Activated CD4-positive, alpha-beta T cell treated with anti-CD3 and anti-CD28 coated beads, Interleukin-2, Interleukin-4, amounts not matched to agents 100 ng/mL and 50 ng/mL, durations not matched to agents 16 hours and 8 hours (primary cell): ENCODE results near the gene ARHGEF16.

Source experiments
- DNase-seq: peaks from one replicate; pipeline ENCODE4 v3.0.0-alpha.2; 2020; ENCODE audit warnings: low spot score

The ARHGEF16 gene

GRCh38 chr1:3456964-3457909 is 2.8 kb downstream of the ARHGEF16 start:
- no peak for DNase-seq

DNA sequence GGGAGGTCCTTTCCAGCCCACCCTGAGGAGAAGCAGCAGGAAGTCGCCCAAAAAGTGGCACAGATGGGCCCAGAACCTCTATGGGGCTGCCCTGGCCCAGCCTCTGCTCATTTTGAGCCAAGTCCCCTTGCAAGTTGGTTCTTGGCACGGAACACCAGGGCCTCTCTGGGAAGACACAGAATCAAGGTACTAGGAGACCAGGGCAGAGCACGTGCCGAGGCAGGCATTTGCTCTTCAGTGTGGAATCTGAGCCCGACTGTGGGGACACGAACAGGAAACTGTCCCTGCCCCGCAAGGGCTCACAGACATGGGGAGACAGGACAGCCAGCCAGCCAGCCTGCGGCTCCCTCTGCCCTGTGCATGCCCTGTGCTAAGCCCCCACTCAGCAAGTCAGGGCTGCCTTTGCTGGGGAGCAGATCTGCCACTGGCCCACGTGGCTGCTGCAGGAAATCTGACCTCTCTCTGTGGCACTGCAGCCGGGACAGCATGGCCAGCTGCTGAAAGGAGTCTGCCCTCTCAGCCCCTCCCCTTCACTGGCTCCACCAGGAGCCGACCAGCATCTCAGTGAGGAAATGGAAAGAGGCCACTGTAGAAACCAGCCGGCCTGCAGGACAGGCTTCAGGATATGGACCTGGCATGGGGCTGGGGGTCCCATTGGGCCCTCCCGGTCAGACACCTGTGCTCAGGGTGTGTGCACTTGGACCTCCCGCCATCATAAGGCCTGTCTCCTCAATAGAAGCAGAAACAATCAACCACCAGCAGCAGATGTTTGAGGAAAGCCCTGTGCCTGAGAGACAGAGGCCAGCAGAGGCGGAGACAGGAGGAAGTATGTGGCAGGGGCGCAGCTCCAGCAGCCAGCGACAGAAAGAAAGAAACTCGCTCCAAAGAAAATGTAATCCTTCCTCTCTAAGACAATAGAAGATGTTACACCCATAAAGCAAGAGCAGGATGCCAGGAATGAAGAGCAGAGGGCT is 3.7 kb downstream of the ARHGEF16 start:
- no peak for DNase-seq

DNA sequence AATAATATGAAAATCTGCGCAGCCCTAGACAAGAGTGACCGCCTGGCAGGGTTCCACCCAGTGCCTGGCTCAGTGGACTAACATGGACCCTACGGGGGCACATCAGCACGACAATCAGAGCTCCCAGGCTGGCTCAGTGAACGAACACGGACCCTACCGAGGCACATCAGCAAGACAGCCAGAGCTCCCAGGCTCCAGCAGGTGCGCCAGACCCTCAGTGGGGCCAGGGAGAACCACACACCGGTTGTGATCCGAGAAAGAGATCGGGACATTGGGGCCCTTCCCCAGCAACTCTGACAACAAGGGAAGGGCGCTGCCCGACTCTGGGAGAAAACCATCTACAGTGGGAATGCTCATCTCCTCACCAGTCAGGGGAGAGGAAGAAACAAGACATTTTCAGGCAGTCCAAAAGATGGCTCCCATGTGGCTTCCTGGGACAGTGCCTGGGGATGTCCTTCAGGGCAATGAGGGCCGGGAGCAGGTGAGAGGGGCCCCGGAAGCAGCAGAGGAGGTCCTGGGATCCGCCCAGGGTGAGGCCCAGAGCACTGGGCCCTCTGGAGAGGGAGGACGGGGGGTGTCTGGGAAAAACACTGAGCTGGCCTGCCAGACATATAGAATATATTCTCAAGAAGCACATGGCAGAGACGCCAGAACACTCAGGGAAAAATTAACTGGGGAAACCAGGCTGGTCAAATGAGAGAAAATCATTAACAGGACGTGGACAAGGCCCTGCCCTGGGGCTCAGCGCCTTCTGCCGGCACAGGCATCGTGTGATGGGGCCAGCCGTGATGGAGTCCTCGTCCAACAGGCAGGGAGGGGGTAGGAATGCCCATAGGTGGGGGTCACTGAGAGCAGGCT is 4.8 kb downstream of the ARHGEF16 start:
- no peak for DNase-seq

GRCh38 chr1:3459940-3460671 is 5.6 kb downstream of the ARHGEF16 start:
- no peak for DNase-seq

- DNase-seq = no peak
Observed at GRCh38 chr1:3460672-3461131, 6.2 kb downstream of the ARHGEF16 start.

- DNase-seq = no peak
Observed at GRCh38 chr1:3461238-3461933, 6.9 kb downstream of the ARHGEF16 start.

GRCh38 chr1:3461934-3462275 is 7.4 kb downstream of the ARHGEF16 start:
- DNase-seq = no peak

DNA sequence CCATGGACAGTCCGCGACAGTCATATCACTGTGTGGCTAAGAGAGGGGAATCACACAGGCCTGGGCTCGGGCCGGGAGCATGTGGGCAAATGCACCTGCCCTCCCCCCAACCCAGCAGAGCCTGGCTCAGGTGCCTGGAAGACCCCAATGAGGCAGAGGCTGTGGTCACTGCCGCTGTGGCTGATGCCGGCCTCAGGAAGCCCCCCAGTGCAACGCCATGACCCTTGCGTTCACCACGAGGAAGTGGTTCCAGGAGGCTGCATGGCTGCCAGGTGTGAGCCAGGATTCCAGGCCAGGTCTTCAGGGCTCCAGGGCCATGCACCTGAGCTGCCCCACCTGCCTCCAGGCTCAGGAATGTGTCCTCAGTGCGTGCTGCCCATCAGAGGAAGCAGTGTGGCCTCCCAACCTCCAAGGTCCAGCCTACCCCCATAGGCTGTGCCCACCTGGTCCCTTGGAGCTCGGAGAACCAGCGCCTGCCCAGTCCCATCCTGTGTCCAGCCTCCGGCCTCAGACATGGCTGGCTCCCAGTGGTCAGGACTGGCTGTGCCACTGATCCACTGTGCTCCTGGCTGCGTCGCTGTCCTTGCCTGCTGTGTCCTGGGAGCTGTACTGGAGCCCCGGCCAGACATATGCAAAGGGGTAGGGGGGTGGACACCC is 8.0 kb downstream of the ARHGEF16 start:
- no peak for DNase-seq

DNA sequence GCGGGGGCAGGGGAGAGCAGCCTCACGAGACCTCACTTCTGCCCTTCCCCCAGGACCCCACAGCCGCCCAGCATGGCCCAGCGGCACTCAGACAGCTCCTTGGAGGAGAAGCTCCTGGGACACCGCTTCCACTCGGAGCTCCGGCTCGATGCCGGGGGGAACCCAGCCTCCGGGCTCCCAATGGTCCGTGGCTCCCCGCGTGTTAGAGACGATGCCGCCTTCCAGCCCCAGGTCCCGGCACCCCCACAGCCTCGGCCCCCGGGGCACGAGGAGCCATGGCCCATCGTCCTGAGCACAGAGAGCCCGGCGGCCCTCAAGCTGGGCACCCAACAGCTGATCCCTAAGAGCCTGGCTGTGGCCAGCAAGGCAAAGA is 8.5 kb downstream of the ARHGEF16 start:
- DNase-seq = no peak

- DNase-seq = no peak
Observed at GRCh38 chr1:3463408-3463863, 9.0 kb downstream of the ARHGEF16 start.

- no peak for DNase-seq
Observed at GRCh38 chr1:3463891-3464648, 9.6 kb downstream of the ARHGEF16 start.

- no peak for DNase-seq
Observed at GRCh38 chr1:3464649-3465025, 10.2 kb downstream of the ARHGEF16 start.

- DNase-seq = no peak
Observed at GRCh38 chr1:3465091-3465934, 10.8 kb downstream of the ARHGEF16 start.

- no peak for DNase-seq
Observed at GRCh38 chr1:3465935-3466321, 11.5 kb downstream of the ARHGEF16 start.

- DNase-seq = no peak
Observed at GRCh38 chr1:3466366-3467075, 12.1 kb downstream of the ARHGEF16 start.

DNA sequence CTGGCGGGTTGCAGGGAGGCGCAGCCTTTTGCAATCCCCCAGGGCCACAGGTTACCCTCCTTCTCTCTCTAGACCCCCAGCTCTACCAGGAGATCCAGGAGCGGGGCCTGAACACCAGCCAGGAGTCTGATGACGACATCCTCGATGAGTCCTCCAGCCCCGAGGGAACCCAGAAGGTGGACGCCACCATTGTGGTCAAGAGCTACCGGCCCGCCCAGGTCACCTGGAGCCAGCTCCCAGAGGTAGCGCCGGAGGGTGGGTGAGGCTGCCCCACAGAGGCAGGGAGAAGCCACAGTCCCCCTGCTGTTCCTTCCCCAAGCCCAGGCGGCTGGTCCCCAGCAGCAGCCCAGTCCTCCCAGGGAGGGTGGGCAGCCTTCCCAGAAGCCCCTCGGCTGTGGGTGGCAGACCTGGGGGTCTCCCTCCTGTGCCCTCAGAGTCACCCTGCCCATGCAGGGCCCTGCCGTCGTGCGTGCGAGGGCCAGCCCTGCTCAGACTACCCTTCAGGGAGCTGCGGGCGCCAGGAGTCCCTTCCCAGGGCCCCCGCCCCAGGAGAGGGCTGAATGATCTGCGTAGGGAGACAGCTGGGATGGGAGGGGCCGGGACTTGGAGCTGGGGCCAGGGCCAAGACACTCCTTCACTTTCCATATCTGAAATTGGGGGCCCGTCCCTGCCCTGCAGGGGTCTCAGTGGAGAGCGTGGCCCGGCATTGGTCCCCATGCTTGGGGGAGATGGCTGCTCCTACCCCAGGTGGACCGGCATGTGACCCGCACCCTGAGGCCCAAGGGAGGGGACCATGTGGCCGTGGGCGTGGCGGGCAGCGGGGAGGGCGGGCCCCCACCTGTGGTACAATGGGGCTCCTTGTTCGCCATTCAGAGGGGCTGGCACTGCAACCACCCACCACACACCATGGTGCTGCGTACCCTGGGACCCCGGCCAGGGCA is 12.9 kb downstream of the ARHGEF16 start:
- no peak for DNase-seq
